ENCODE data around the gene TTLL6.
"Not testable (repeated sequence)": the region's sequence is repeated elsewhere in the genome, so short reads cannot be mapped to it uniquely, and the experiment has no call there.

TTLL6 gene

GRCh38 chr17:48840441-48840840, 23.4 kb upstream of the TTLL6 start:
- peak overlapping the region; percentile 61 to 87 for H3K27ac ChIP-seq (ENCODE audit: low read depth in 2 of 2, low read length in 2 of 2)
- H3K9me3 ChIP-seq (ENCODE audit: control insufficient read depth in 2 of 2, low read length in 2 of 2), result no peaks in the 10 kb centered on the region
- H3K27me3 ChIP-seq (ENCODE audit: control insufficient read depth in 2 of 2, insufficient read depth in 2 of 2, low read length in 2 of 2), result no peaks in the 10 kb centered on the region
- no peak overlapping the region for H3K9ac ChIP-seq (ENCODE audit: low read depth in 1 of 2, low read length in 2 of 2)
- H3K4me1 ChIP-seq (ENCODE audit: control insufficient read depth in 2 of 2, insufficient read depth in 2 of 2, low read length in 2 of 2), result peaks cover 19 to 30% of the 10 kb centered on the region in 2 donors
- H3K4me3 ChIP-seq (ENCODE audit: low read length in 2 of 2), result no peak overlapping the region
- H3K36me3 ChIP-seq (ENCODE audit: control insufficient read depth in 2 of 2, insufficient read depth in 2 of 2, low read length in 2 of 2), result peaks cover 13 to 18% of the 10 kb centered on the region in 2 donors

GRCh38 chr17:48837458-48837857, 20.4 kb upstream of the TTLL6 start:
- not testable (repeated sequence) for H3K9me3 ChIP-seq (ENCODE audit: control insufficient read depth in 2 of 2, low read length in 2 of 2); H3K9ac ChIP-seq (ENCODE audit: low read depth in 1 of 2, low read length in 2 of 2); H3K27me3 ChIP-seq (ENCODE audit: control insufficient read depth in 2 of 2, insufficient read depth in 2 of 2, low read length in 2 of 2); H3K36me3 ChIP-seq (ENCODE audit: control insufficient read depth in 2 of 2, insufficient read depth in 2 of 2, low read length in 2 of 2); H3K27ac ChIP-seq (ENCODE audit: low read depth in 2 of 2, low read length in 2 of 2)
- H3K4me3 ChIP-seq (ENCODE audit: low read length in 2 of 2), result peak overlapping the region in 1 of 2 donors; percentile 7
- peaks cover 26 to 28% of the 10 kb centered on the region in 2 donors for H3K4me1 ChIP-seq (ENCODE audit: control insufficient read depth in 2 of 2, insufficient read depth in 2 of 2, low read length in 2 of 2)

GRCh38 chr17:48835971-48836370, 18.9 kb upstream of the TTLL6 start:
- Histone ChIP-seq H3K4me1 (ENCODE audit: control insufficient read depth in 2 of 2, insufficient read depth in 2 of 2, low read length in 2 of 2) (peaks cover 26 to 30% of the 10 kb centered on the region in 2 donors), H3K27ac (ENCODE audit: low read depth in 2 of 2, low read length in 2 of 2) (no peak overlapping the region), H3K9me3 (ENCODE audit: control insufficient read depth in 2 of 2, low read length in 2 of 2) (no peaks in the 10 kb centered on the region), H3K27me3 (ENCODE audit: control insufficient read depth in 2 of 2, insufficient read depth in 2 of 2, low read length in 2 of 2) (no peaks in the 10 kb centered on the region), H3K4me3 (ENCODE audit: low read length in 2 of 2) (no peak overlapping the region), H3K9ac (ENCODE audit: low read depth in 1 of 2, low read length in 2 of 2) (no peak overlapping the region), H3K36me3 (ENCODE audit: control insufficient read depth in 2 of 2, insufficient read depth in 2 of 2, low read length in 2 of 2) (peaks cover 0 to 3% of the 10 kb centered on the region in 2 donors)

- H3K9ac ChIP-seq (ENCODE audit: low read depth in 1 of 2, low read length in 2 of 2), result no peak overlapping the region
- H3K4me3 ChIP-seq (ENCODE audit: low read length in 2 of 2), result no peak overlapping the region
- H3K4me1 ChIP-seq (ENCODE audit: control insufficient read depth in 2 of 2, insufficient read depth in 2 of 2, low read length in 2 of 2), result peaks cover 17 to 22% of the 10 kb centered on the region in 2 donors
- H3K27ac ChIP-seq (ENCODE audit: low read depth in 2 of 2, low read length in 2 of 2), result no peak overlapping the region
- no peaks in the 10 kb centered on the region for H3K27me3 ChIP-seq (ENCODE audit: control insufficient read depth in 2 of 2, insufficient read depth in 2 of 2, low read length in 2 of 2)
- H3K9me3 ChIP-seq (ENCODE audit: control insufficient read depth in 2 of 2, low read length in 2 of 2), result no peaks in the 10 kb centered on the region
- peaks cover 0 to 3% of the 10 kb centered on the region in 2 donors for H3K36me3 ChIP-seq (ENCODE audit: control insufficient read depth in 2 of 2, insufficient read depth in 2 of 2, low read length in 2 of 2)
Measured at GRCh38 chr17:48834973-48835372, 17.9 kb upstream of the TTLL6 start.

- Histone ChIP-seq H3K9ac (ENCODE audit: low read depth in 1 of 2, low read length in 2 of 2) (peak overlapping the region; percentile 99 to 100), H3K27ac (ENCODE audit: low read depth in 2 of 2, low read length in 2 of 2) (peak overlapping the region; percentile 98 to 99), H3K4me3 (ENCODE audit: low read length in 2 of 2) (peak overlapping the region; percentile 78 to 85), H3K4me1 (ENCODE audit: control insufficient read depth in 2 of 2, insufficient read depth in 2 of 2, low read length in 2 of 2) (peaks cover 11 to 19% of the 10 kb centered on the region in 2 donors), H3K9me3 (ENCODE audit: control insufficient read depth in 2 of 2, low read length in 2 of 2) (no peaks in the 10 kb centered on the region), H3K36me3 (ENCODE audit: control insufficient read depth in 2 of 2, insufficient read depth in 2 of 2, low read length in 2 of 2) (peaks cover 0 to 3% of the 10 kb centered on the region in 2 donors), H3K27me3 (ENCODE audit: control insufficient read depth in 2 of 2, insufficient read depth in 2 of 2, low read length in 2 of 2) (no peaks in the 10 kb centered on the region)
Measured at GRCh38 chr17:48831549-48831883, 14.5 kb upstream of the TTLL6 start.

- no peaks in the 10 kb centered on the region for H3K27me3 ChIP-seq (ENCODE audit: control insufficient read depth in 2 of 2, insufficient read depth in 2 of 2, low read length in 2 of 2)
- H3K4me1 ChIP-seq (ENCODE audit: control insufficient read depth in 2 of 2, insufficient read depth in 2 of 2, low read length in 2 of 2), result peaks cover 11 to 16% of the 10 kb centered on the region in 2 donors
- peak within 1 kb of the TSS; percentile 98 to 99 for H3K27ac ChIP-seq (ENCODE audit: low read depth in 2 of 2, low read length in 2 of 2)
- no peaks in the 10 kb centered on the region for H3K9me3 ChIP-seq (ENCODE audit: control insufficient read depth in 2 of 2, low read length in 2 of 2)
- H3K9ac ChIP-seq (ENCODE audit: low read depth in 1 of 2, low read length in 2 of 2), result peak within 1 kb of the TSS; percentile 99 to 100
- H3K36me3 ChIP-seq (ENCODE audit: control insufficient read depth in 2 of 2, insufficient read depth in 2 of 2, low read length in 2 of 2), result peaks cover 0 to 1% of the 10 kb centered on the region in 2 donors
- H3K4me3 ChIP-seq (ENCODE audit: low read length in 2 of 2), result peak within 1 kb of the TSS; percentile 78 to 85
Measured at GRCh38 chr17:48830840-48831548, 14.0 kb upstream of the TTLL6 start, which contains the start of gene CALCOCO2. Gene CALCOCO2 (plus strand): TSS chr17:48831035. CDS start chr17:48841708, 10,673 bp downstream.

GRCh38 chr17:48825446-48826381, 8.7 kb upstream of the TTLL6 start:
- Histone ChIP-seq H3K9me3 (ENCODE audit: control insufficient read depth in 2 of 2, low read length in 2 of 2) (no peaks in the 10 kb centered on the region), H3K9ac (ENCODE audit: low read depth in 1 of 2, low read length in 2 of 2) (no peak overlapping the region), H3K4me3 (ENCODE audit: low read length in 2 of 2) (no peak overlapping the region), H3K4me1 (ENCODE audit: control insufficient read depth in 2 of 2, insufficient read depth in 2 of 2, low read length in 2 of 2) (no peaks in the 10 kb centered on the region), H3K36me3 (ENCODE audit: control insufficient read depth in 2 of 2, insufficient read depth in 2 of 2, low read length in 2 of 2) (no peaks in the 10 kb centered on the region), H3K27ac (ENCODE audit: low read depth in 2 of 2, low read length in 2 of 2) (no peak overlapping the region), H3K27me3 (ENCODE audit: control insufficient read depth in 2 of 2, insufficient read depth in 2 of 2, low read length in 2 of 2) (no peaks in the 10 kb centered on the region)

GRCh38 chr17:48820936-48821335, 3.9 kb upstream of the TTLL6 start:
- H3K9me3 ChIP-seq (ENCODE audit: control insufficient read depth in 2 of 2, low read length in 2 of 2); H3K27ac ChIP-seq (ENCODE audit: low read depth in 2 of 2, low read length in 2 of 2); H3K4me3 ChIP-seq (ENCODE audit: low read length in 2 of 2); H3K27me3 ChIP-seq (ENCODE audit: control insufficient read depth in 2 of 2, insufficient read depth in 2 of 2, low read length in 2 of 2); H3K9ac ChIP-seq (ENCODE audit: low read depth in 1 of 2, low read length in 2 of 2); H3K36me3 ChIP-seq (ENCODE audit: control insufficient read depth in 2 of 2, insufficient read depth in 2 of 2, low read length in 2 of 2): not testable (repeated sequence)
- H3K4me1 ChIP-seq (ENCODE audit: control insufficient read depth in 2 of 2, insufficient read depth in 2 of 2, low read length in 2 of 2), result peaks cover 6 to 12% of the 10 kb centered on the region in 2 donors

- Histone ChIP-seq H3K27me3 (ENCODE audit: control insufficient read depth in 2 of 2, insufficient read depth in 2 of 2, low read length in 2 of 2) (no peaks in the 10 kb centered on the region), H3K36me3 (ENCODE audit: control insufficient read depth in 2 of 2, insufficient read depth in 2 of 2, low read length in 2 of 2) (no peaks in the 10 kb centered on the region), H3K4me3 (ENCODE audit: low read length in 2 of 2) (no peak overlapping the region), H3K9me3 (ENCODE audit: control insufficient read depth in 2 of 2, low read length in 2 of 2) (no peaks in the 10 kb centered on the region), H3K9ac (ENCODE audit: low read depth in 1 of 2, low read length in 2 of 2) (no peak overlapping the region), H3K4me1 (ENCODE audit: control insufficient read depth in 2 of 2, insufficient read depth in 2 of 2, low read length in 2 of 2) (peaks cover 7 to 12% of the 10 kb centered on the region in 2 donors), H3K27ac (ENCODE audit: low read depth in 2 of 2, low read length in 2 of 2) (no peak overlapping the region)
Measured at GRCh38 chr17:48819466-48819865, 2.4 kb upstream of the TTLL6 start.

GRCh38 chr17:48818361-48818841, 1.4 kb upstream of the TTLL6 start:
- Histone ChIP-seq H3K27me3 (ENCODE audit: control insufficient read depth in 2 of 2, insufficient read depth in 2 of 2, low read length in 2 of 2) (no peaks in the 10 kb centered on the region), H3K4me1 (ENCODE audit: control insufficient read depth in 2 of 2, insufficient read depth in 2 of 2, low read length in 2 of 2) (peaks cover 10 to 14% of the 10 kb centered on the region in 2 donors)

More at GRCh38 chr17:48818361-48818841, 1.4 kb upstream of the TTLL6 start:
- H3K27ac ChIP-seq (ENCODE audit: low read depth in 2 of 2, low read length in 2 of 2), result no peak overlapping the region
- no peak overlapping the region for H3K9ac ChIP-seq (ENCODE audit: low read depth in 1 of 2, low read length in 2 of 2)
- H3K9me3 ChIP-seq (ENCODE audit: control insufficient read depth in 2 of 2, low read length in 2 of 2), result no peaks in the 10 kb centered on the region
- H3K4me3 ChIP-seq (ENCODE audit: low read length in 2 of 2), result no peak overlapping the region
- H3K36me3 ChIP-seq (ENCODE audit: control insufficient read depth in 2 of 2, insufficient read depth in 2 of 2, low read length in 2 of 2), result no peaks in the 10 kb centered on the region
